Measurements from ENCODE around the gene TMPRSS6. TPM values are rescaled to one million over a fixed set of nuclear protein-coding genes. Genes with fewer than 3 reads are reported as not detected.

Gene TMPRSS6
- total and polyA plus RNA-seq, 2 of the 13 experiments (the other 11 are each of a cell fraction or from before 2014, with no cell fraction given) = 4.2 to 4.8 TPM

GRCh38 chr22:37107816-37108621 lies 1.5 kb downstream of the TMPRSS6 start (continued):
- TF ChIP-seq ZNF710 (CRISPR knock-in tag; IDR thresholded peaks at IDR 0.05; ENCODE audit: borderline replicate concordance) (peak; percentile 30; the same call in 1 of the 2 replicates), ZNF605 (CRISPR knock-in tag; IDR thresholded peaks at IDR 0.05) (0 out of 2 replicates have a peak, but pooled peaks have one; percentile 66), RAD51 (IDR thresholded peaks at IDR 0.05; ENCODE audit: borderline replicate concordance) (no peak), ZNF597 (CRISPR knock-in tag; IDR thresholded peaks at IDR 0.05) (no peak), ZBTB42 (CRISPR knock-in tag; IDR thresholded peaks at IDR 0.05) (no peak), ETS1 (CRISPR knock-in tag; IDR thresholded peaks at IDR 0.05) (no peak), ZNF740 (CRISPR knock-in tag; IDR thresholded peaks at IDR 0.05) (no peak), NKX3-1 (CRISPR knock-in tag; IDR thresholded peaks at IDR 0.05) (no peak), HNF1A (IDR thresholded peaks at IDR 0.05; ENCODE audit: low read depth) (no peak), HNF1A (CRISPR knock-in tag; IDR thresholded peaks at IDR 0.05; ENCODE audit: borderline replicate concordance) (no peak), ARNT (IDR thresholded peaks at IDR 0.05) (no peak), ZNF414 (CRISPR knock-in tag; IDR thresholded peaks at IDR 0.05) (no peak), HNRNPL (IDR thresholded peaks at IDR 0.05; ENCODE audit: low read depth, low read length) (0 out of 2 replicates have a peak, but pooled peaks have one; percentile 30), KDM5A (IDR thresholded peaks at IDR 0.05; ENCODE audit: borderline replicate concordance, low read length) (no peak), ZBTB2 (CRISPR knock-in tag; IDR thresholded peaks at IDR 0.05; ENCODE audit: low read depth) (no peak), STAG1 (CRISPR knock-in tag; IDR thresholded peaks at IDR 0.05) (no peak)
